LNCAP (cell line): ENCODE results near the gene GABBR1.

Experiments used
- CTCF ChIP-seq: fragments of 450-650 bp; IDR thresholded peaks from 2 replicates; pipeline ENCODE4 v1.5.1; 2017; ENCODE audit warnings: mild to moderate bottlenecking

The GABBR1 gene

GRCh38 chr6:29520232-29520631 is 112.8 kb downstream of the GABBR1 start:
- TF ChIP-seq CTCF, result no peak

GRCh38 chr6:29519291-29520010 is 113.5 kb downstream of the GABBR1 start:
- TF ChIP-seq CTCF, result no peak

DNA sequence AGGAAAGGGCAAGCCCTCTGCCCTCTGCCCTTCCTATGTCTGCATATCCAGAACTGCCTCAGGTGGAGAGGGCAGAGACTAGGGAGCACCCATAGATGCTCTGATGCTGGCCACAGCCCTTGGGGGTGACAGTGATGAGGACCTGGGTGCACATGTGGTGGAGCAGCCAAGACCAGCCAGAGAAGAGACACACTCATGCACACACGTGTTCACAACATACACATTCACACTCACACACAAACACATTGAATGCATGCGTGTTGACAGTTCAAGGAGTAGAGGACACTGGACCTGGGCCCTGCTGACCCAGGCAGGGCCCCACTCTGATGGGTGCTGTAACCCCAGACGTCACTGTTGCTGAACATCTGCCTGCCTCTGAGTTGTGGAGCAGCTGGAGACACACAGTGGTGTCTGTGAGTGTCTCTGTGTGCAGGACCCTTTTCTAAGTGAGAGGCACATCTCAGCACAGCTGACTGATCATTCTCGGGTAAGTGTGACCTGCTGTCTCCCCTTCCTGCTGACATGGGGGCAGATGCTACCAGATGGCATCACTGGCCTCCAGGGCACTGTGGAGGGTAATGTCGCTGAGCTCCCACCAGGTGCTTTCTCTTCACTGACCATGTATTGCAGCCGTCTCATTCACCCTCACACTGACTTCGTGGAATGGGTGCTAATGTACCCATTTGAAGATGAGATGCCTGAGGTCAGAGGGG is 115.1 kb downstream of the GABBR1 start:
- no peak for TF ChIP-seq CTCF

DNA sequence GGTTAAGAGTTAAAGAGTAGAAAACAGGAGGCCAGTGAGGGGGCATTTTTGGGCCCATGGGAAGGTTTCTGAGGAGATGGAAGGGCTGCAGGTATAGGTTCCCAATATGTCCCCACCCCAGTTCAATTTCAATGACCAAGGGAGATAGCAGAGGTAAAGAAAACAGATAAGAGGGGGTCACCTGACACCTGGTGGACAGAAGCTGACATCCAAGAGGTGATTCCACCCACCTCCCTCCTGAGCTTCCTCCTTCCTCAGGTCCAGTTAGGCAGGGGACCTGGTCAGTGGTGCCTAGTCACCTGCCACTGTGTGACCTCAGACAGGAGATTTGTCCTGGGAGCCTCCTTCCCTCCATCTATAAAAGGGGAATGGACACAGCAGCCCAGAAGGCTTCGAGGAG is 115.7 kb downstream of the GABBR1 start:
- no peak for TF ChIP-seq CTCF

GRCh38 chr6:29516108-29516507 is 116.9 kb downstream of the GABBR1 start:
- no peak for TF ChIP-seq CTCF

- no peak for TF ChIP-seq CTCF
Observed at GRCh38 chr6:29510746-29511300, 122.2 kb downstream of the GABBR1 start.

- TF ChIP-seq CTCF, result no peak
Observed at GRCh38 chr6:29510202-29510601, 122.8 kb downstream of the GABBR1 start.
